Cortex of kidney (tissue), 1 donor: ENCODE data around the gene CASZ1.

ENCODE experiments used
- DNase-seq: peaks from one replicate; lab custom pipeline; 2025; lab: John Stamatoyannopoulos, UW

Gene CASZ1

DNA sequence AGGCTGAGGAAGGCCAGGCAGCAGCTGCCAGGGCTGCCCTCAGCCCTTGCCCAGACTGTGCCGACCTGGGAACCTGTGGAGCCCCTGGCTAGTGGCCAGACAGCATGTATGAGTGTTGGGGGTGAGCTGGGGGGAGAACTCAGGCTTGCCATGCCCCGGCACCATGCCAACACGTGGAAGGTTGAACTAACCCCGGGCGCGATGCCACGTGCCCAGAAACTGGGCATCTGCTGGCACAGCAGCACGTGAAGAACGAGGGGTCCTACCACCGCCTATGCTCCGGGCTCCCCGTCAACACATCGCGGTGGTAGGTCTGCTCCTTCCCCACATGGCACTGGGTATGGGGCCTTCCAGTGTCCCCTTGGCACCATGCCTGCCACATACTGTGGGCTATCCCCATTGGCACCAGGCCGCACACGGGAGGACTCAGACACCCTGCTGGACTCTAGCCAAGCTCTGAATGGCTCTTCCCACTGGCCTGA, 68.7 kb downstream of the CASZ1 start:
- DNase-seq = no peak

DNA sequence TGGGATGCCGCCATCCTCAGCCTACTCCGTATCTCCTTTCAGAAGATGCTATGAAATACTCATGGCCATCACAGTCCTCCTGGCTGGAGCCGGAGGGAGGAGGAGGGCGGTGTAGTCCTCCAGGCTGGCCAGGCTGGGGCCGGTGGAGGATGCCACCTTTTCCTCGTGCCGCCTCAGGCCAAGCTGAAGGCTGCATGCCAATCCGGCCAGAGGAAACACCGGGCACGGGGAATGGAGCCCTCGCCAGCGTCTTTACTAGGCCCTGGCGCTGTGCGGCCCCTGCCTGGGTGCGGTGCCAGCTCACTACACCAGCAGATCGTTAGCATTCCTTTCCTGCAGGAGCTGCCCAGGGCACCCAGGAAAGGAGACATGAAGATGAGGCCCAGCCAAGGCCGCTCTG, 70.1 kb downstream of the CASZ1 start:
- DNase-seq = no peak

DNA sequence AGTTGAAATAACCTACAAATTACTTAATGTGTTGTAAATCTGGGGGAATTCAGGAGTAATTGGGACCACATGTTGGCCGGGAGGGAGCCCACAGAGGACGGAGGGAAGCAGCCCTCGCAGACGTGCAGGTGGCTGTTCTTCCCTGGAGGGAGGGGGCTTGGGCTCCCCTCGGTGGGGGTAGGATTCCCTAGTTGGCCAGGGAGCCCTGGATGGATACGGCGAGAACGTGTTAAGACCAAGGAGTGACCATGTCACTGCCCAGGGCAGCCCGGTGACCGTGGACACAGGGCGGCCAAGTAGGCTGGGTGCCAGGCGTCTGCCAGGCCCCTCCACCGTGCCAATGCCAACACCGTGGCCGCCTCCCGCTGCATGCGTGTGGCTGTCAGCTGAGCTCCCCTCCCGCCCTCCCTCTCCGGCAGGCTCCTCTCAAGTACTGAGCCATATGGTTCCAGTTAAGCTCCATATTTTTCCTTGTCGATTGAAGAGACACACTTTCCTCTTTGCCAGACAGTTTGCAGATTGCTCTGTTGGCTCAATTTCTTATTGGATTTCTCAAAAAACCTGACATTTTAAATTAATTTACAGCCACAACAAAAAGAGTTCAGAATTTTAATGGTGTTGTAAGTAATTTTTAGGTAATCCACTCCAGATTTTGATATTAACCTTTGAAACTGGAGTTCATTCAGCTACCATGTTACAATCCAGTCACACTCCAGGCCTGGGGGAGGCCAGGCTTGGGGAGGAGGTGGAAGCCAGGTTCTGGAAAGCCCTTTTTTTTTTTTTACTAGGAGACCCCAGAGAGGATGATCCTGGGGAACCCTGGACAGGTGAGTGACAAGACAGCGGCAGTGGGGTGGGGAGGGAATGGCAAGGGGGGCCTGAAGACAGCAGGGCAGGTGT, 71.2 kb downstream of the CASZ1 start:
- DNase-seq = no peak

DNA sequence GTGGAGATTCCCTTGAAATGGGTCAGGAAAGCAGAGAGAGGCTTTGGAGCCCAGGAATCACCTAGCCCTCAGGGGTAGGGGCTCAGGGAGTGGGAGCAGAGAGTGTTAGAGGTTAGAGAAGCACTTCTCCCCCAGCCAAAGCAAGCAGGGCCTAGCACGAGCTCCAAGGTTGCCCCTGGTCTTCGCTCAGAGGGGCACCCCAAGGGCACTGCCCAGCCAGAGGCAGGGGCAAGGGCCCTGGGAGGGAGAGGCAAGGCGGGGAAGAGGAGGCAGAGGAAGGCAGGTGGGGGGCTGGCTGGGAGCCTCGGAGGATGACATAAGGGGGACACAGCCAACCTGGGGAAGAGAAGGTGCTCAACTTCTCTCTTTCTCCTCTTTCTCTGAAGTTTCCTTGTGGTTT, 71.9 kb downstream of the CASZ1 start:
- DNase-seq = no peak

DNA sequence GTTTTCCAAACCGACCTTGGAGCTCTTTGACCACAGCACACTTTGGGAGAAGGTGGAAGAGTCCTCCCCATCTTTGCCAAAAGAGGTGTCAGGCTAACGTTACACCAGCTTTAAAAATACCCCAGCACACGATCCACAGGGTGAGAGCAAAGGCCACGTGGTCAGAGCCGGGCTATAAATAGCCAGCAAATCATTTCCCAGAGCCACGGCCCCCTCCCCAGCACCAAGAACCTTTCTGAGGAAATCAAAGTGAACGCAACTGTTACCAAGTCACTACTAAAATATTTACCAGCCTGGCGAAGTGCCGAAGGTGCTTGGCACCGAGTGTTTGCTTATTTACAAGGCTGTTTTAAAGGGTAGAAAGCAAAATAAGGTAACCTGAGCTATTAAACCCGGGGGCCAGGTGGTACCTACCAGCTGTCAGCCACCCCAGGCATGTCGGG, 72.4 kb downstream of the CASZ1 start:
- DNase-seq = no peak

DNA sequence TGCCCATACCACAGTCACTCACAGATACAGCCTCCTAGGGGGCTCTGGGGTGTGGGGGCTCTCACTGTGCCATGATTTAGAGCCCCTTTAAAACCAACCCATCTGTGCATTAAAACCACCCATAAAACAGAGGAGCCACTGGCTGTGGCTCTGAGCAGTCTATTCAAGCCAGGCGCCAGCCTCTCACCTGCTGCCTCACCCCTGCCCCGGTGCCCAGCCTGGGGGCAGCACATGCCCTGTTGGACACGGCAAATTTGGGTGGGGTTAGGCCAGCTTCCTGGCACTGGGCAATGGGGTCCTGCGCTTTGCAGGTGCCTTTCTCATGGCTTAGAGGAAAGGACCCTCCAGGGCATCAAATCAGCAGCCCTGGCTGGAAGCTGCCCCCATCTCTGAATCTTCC, 73.1 kb downstream of the CASZ1 start:
- no peak for DNase-seq

DNA sequence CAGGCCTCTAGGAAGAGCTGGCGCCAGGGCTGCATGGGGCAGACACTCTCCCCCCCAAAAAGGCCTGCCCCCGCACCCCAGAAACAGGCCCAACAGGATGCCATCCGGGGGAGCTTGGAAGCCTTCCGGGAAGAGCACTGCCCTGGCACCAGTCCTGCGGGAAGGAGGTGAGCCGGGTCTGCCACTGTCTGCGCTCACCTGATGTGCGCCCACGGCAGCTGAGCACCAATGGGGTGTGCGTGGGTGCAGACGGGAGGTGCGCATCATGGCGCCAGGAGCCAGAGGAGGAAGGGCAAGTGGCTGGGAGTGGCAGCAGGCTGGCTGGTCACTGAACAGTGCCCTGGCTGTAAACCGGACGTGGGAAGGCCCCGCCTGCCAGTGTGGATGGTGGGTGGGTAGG, 73.6 kb downstream of the CASZ1 start:
- no peak for DNase-seq

DNA sequence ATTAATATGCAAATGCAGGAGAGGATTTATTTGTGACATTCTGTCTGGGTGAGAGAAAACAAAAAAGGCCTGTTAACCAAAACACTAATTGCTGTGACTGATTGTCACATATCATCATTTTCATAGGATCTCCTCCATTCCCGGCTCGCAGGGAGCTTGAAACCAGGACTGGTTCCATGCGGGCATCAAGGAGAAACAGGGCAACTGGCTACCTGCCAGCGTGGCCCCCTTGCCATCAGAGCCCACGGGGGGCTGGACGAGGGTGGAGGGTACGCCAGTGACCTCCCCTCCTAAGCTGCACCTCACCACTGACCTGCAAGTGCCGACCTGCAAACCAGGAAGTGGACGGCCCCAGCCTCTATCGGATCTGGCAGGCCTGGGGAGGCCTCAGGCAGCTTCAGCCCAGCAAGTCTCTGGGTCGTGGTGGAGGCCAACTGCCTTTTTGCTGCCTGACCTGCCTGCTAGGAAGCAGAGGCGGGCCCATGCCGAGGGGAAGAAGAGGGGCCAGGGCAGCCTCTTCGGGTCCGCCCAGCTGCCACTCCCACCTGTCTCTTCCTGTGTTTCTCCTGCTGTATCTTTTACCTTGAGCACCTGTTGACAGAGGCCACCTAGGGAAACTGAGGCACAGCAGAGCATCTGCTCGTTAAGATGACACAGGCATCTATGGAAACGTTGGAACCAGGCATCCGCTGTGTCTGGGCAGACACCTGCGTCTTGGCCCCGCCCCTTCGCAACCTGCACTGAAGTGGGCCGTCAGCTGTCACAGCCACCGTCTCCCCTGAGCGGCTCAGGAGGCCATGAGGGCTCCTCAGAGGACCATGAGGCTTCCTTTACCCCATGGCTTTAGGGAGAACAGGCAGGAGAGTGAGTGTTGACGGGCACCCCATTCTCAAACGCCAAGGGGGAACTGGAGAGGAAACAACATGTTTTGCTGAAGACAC, 74.8 kb downstream of the CASZ1 start:
- DNase-seq = no peak

DNA sequence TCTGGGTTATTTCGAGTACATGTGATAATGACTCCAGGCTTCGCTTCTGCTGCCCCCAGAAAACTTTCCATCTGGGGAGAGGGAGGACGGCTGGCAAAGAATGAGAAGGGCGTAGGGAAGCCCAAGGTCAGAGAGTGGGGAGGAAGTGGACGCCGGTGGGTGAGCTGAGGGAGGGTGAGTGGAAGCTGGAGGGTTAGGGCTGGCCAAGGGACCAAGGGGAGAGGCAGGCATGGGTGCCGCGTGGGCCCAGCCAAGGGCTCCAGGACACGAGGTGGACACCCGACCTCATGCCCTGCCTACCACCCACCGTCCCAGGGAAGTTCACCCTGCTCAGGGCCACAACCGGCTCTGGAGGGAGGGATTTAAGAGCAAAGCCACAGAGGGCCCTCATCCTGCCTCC, 75.8 kb downstream of the CASZ1 start:
- no peak for DNase-seq

DNA sequence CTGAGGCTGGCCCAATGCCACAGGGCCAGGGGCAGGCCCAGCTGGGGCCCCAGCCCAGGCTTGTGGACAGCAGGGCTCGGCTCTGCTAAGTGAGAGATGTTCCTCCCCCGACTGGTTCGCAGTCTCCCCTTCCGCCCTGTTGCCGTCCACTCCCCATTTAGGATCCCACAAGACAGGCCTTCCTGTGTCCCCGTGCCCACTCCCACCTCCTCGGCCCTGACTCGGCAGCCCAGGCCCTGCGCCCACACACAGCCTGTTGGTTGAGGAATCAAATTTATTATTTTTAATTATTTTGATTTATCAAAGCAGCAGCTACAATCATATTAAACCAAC, 78.4 kb downstream of the CASZ1 start:
- DNase-seq = no peak

DNA sequence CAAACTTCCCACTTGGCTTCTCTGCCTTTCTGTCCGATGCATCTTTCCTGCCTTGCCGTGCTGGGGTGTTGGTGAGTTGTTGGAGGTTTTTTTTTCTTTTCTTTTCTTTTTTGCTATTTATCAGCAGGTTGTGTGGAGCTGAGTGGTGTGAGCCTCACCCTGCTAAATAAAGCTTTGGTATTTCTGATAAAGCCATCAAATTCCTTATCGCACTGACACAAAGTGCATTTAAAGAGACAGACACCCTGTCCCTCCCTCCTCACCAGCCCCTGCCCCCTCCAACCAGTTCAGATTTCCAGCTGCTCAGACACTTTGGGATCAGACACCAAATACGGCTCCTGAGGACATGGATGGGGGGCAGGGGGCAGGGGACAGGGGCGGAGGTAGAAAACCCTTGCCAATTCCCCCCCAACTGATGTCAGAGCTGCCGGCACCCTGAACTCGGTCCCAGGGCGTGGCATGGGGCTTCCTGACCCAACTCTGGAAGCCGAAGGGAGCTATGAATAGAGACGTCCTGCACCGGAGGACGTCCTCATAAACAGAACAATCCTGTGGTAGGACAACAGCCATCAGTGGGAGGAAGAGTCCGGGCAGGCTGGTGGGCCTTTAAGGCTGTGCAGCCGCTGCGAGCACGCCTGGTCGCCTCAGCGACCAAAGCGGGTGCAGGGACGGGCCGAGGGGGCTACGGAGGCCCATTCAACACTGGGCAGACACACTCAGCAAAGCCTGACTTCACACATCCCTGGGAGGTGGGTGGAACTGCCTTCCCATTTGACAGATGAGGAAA, 79.0 kb downstream of the CASZ1 start:
- DNase-seq = no peak

DNA sequence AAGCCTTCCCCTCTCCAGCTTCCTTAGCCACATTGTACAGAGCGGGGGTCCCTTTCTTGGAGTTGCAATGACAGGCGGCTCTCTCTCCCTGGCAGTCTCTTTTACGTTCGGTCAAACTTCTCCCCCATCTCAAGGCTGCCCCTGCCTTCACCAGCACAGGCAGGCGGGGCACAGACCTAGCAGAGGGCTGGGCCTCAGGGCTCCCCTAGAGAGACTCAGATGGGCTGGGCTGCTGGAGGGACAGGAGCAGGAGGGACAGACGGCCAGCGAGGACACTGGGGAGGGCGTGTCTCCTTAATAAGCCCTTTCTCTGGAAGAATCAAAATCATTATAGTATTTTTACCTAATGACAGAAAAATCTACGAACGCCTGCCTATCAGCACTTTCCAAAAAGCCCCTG, 79.6 kb downstream of the CASZ1 start:
- DNase-seq = no peak

DNA sequence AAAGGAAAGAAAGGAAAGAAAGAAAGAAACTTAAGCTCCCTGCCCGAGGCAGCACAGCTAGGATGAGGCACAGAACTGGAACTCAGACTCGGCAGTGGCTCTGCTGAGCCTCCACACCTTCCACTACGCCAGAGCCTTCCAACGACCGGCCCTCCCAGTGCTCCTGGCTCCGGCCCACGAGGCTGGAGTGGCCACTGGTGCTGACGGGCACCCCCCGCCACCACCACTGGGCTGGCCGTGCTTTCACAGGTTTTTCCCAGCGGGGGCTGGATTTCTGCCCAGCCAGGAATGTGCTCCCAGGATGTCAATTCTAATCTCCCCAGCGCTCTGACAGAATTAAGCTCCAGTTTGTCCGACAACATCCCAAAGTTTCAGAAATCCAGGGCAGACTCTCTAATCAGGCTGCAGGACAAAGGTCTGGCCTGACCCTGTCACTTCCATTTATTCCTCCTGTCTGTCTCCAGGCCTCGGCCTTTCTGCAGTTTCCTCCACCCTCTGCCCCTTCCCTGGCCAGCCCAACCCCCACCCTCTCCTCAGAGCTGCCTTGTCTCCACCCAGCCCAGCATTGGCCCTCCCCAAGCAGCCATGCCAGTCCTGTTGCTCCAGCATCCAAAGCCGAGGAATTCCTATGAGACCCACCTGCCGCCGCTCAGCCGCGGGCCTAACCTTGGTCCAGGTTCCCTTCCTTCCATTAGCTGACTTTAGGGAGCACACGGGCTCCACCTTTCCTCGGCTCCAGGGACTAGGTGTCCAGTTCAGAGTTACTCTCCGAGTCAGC, 81.9 kb downstream of the CASZ1 start:
- no peak for DNase-seq

DNA sequence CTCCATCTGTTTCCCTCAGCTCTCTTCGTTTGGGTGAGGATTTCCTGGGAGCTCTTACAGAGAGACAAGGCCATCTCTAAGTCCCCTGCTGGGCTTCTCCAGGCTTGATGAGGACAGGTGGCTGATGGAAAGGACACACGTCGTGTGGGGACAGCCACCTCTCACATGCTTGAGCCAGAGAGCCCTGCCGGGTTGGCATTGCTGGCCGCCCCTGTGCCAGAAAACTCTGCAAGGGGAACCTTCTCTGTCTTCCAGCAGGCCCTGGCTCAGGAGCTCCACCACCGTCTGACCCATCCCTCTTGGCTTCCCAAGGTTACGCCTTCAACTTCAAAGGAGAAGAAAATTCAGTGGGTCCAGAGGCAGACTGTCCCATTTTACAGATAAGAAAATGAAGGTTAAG, 82.8 kb downstream of the CASZ1 start:
- no peak for DNase-seq

DNA sequence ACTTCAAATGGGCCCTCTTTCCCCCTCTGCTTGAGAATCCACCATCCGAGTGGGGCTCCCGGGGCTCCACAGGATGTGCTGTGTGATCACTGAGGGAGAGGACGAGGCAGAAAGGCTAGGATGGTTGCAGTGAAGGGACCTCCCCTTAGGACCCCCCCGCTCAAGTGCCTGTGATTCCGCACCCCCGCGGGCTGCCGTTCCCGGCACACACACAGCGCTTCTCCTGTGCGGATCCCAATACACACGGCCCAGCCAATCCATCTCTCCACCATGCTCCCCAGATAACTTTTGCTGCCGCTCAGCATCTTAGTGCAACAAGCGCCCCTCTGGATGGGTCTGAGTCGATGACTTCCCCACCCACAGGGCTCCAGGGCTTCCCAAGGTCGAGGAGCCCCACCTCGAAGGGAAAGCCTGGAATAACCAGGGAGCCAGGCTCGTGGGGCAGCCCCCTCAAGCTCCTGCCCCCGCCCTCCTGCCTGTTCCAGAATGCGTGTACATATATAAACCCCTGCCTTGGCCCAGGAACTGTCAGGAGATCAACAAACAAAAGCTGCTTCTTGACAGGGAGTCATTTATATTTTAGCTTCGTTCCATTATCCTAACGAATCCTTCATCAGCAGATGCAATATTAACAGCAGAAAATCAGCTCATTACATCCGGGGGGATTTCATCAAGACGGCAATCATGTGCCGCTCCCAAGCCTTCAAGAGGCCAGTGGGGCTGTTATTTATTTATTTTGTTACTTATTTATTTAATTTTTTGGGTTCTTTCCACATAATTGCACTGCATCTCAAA, 83.7 kb downstream of the CASZ1 start:
- no peak for DNase-seq

DNA sequence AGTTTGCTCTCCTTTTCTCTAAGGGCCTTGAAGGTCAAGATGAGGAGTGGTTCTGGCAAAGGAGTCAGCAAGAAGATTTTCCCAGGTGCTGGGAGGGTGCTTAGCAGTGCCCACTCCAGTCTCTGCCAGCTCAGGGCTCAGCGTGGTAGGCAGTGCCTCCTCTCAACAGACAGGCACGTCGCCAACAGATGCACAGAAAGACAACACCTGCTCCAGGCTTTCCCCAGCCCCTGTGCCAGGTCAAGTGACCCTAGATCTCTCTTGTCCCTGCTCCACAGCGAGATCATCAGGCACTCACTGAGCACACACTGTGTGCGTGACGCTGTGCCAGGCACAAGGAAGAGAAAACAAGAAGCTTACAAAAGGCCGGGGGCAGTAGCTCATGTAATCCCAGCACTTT, 86.0 kb downstream of the CASZ1 start:
- DNase-seq = no peak

DNA sequence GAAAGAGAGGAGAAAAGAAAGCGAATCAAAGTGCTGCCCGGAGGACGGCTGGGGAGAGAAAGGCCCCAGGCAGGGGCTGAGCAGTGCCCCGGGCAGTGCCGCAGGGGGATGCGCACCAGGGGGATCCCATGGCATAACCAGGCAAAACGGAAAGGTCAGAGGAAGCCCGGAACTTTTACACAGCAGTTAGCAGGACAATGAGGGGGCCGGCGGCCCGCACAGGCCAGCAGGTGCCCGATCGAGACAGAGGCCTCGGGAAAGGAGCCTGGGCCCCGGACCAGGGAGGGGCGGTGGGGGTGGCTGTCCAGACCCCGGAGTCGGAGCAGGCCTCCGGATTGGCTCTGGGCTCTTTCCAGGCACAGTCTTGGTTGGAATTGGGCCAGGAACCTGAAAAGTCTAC, 86.8 kb downstream of the CASZ1 start:
- DNase-seq = no peak

DNA sequence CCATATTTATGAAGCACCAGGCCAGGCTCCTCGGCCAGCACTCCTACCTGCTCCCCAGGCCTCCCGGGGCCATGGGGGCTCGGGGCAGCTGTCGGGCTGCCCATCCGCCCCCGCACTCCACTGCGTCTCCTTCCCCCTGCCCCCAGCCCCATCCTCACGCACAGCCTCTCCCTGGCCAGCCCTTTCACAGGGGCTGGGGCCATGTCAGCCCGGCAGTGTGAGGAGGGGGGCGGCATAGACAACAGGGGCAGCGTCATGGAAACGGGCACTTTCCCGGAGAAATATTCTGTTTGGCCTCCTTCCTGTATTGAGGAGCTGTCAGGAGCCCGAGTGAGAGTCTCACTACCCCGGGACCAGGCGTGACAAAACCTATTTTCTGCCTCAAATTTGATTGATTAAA, 87.3 kb downstream of the CASZ1 start:
- DNase-seq = no peak

DNA sequence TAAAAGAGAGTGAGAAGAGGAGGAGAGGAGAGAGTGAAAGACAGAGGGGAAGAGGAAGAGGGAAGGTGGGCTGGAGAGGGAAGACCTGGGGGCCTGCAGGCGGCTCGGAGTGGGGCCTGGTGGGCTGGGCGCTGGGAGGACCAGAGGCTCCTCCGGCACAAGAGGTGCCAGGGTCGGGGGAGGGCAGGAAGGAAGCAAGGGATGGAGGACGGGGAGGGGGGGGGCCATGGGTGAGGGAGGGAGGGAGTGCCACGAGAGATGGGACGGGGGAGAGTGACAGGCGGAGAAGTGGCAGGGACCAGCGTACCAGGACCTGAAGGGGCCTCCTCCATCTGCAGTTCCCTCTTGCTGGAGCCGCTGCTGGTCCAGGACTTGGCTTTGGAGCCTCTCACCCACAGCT, 87.7 kb downstream of the CASZ1 start:
- DNase-seq = no peak

DNA sequence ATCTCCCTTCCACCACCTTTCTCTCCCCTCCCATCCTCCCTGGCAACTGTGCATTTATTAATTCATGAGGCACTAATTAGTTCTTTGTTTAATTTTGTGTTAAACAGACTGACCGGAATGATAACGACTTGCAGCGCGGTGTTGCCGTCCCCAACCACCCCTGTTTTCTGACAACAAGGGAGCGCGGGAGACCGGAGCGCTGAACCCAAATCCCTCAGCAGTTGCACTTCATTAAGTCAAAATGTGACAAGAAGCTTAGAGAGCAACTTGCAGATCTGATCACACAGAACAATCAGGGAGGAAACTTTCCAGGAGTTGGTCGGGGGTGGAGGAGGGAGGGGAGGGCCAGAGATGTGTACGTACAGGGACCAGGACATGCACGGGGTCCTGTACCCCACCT, 89.2 kb downstream of the CASZ1 start:
- DNase-seq = no peak
